Endothelial cell of umbilical vein (primary cell): ENCODE measurements around the gene DIO1. TPM values are rescaled to one million over a fixed set of nuclear protein-coding genes. Genes with fewer than 3 reads are reported as not detected.

Source experiments
- BruUV-seq: library from RNA; stranded (reverse); fragments of 400-500 nt; replicated peaks from 2 replicates; lab custom pipeline; 2021; lab: Mats Ljungman, UMichigan
- CTCF ChIA-PET: fragments of 300-600, 350-600 bp; sonication (Branson Sonifier 250); formaldehyde crosslinking; loops from one replicate; lab custom pipeline; 2021; ENCODE audit warnings: antibody characterized with exemption, inconsistent platforms; lab: Charles Lee
- POLR2A ChIA-PET: fragments of 300-600, 350-600 bp; sonication (Branson Sonifier 250); formaldehyde crosslinking; loops from one replicate; lab custom pipeline; 2021; ENCODE audit warnings: antibody characterized with exemption, inconsistent platforms; lab: Charles Lee
- DNase-seq: peaks from one replicate; pipeline ENCODE4 v3.0.0-alpha.2; 2011; ENCODE audit warnings: low read depth, low spot score
- FAIRE-seq: peaks from 2 replicates; lab custom pipeline; 2011; peaks lifted over from hg19 to GRCh38; lab: Jason Lieb, UNC
- H2AFZ ChIP-seq: 2 replicates; pipeline ENCODE4 v1.6.0; 2012; ENCODE audit warnings: low read depth, low read length, control low read depth, inconsistent platforms
- H3K27ac ChIP-seq: 2 replicates; pipeline ENCODE4 v1.5.1; 2011; ENCODE audit warnings: low read depth, mild to moderate bottlenecking, control low read depth, low read length, moderate library complexity; ENCODE audit not compliant: insufficient read depth
- H3K27me3 ChIP-seq, 2 experiments: 2 replicates each; pipeline versions ENCODE4 v1.6.0 to v1.6.1; 2011; ENCODE audit warnings: low read length in 2 of 2, mixed read lengths in 1 of 2; ENCODE audit not compliant: control insufficient read depth in 2 of 2, insufficient read depth in 2 of 2
- H3K36me3 ChIP-seq, 2 experiments: 2 replicates in 1 of 2; 3 replicates in 1 of 2; pipeline ENCODE4 v1.5.1; 2011; ENCODE audit warnings: low read length in 2 of 2, mild to moderate bottlenecking in 1 of 2, moderate library complexity in 1 of 2; ENCODE audit not compliant: control insufficient read depth in 2 of 2, insufficient read depth in 2 of 2; ENCODE audit errors: extremely low read depth in 1 of 2
- H3K4me1 ChIP-seq: 3 replicates; pipeline ENCODE4 v1.5.1; 2011; ENCODE audit warnings: mild to moderate bottlenecking, low read length; ENCODE audit not compliant: control insufficient read depth, insufficient read depth; ENCODE audit errors: extremely low read depth
- H3K4me2 ChIP-seq: 2 replicates; pipeline ENCODE4 v1.6.1; 2011; ENCODE audit warnings: low read length, control low read depth, mixed read lengths; ENCODE audit not compliant: insufficient read depth
- H3K4me3 ChIP-seq, 3 experiments: fragments of 200-600 bp in 1 of 3; sonication (generic), shearing (Covaris generic) in 1 of 3; replicated peaks in 1 of 3; 2 replicates each; pipeline ENCODE4 v1.5.1; 2011 to 2016; ENCODE audit warnings: control low read depth in 3 of 3, low read length in 3 of 3, mild to moderate bottlenecking in 2 of 3, inconsistent platforms in 1 of 3, low read depth in 1 of 3, moderate library complexity in 1 of 3; ENCODE audit not compliant: insufficient read depth in 1 of 3
- H3K79me2 ChIP-seq: 2 replicates; pipeline ENCODE4 v1.6.0; 2012; ENCODE audit warnings: low read length, inconsistent platforms; ENCODE audit not compliant: control insufficient read depth, insufficient read depth
- H3K9ac ChIP-seq: replicated peaks from 2 replicates; pipeline ENCODE3; 2011; ENCODE audit warnings: low read length, control low read depth; ENCODE audit not compliant: insufficient read depth; ENCODE audit errors: extremely low read depth
- H3K9me1 ChIP-seq: replicated peaks from 3 replicates; pipeline ENCODE4 v1.6.0; 2011; ENCODE audit warnings: mild to moderate bottlenecking, low read length; ENCODE audit not compliant: control insufficient read depth, insufficient read depth; ENCODE audit errors: extremely low read depth
- H3K9me3 ChIP-seq: replicated peaks from 2 replicates; pipeline ENCODE4 v1.5.1; 2012; ENCODE audit warnings: low read length, inconsistent platforms; ENCODE audit not compliant: control insufficient read depth, insufficient read depth
- H4K20me1 ChIP-seq: replicated peaks from 2 replicates; pipeline ENCODE3; 2011; ENCODE audit warnings: mild to moderate bottlenecking, low read length; ENCODE audit not compliant: control insufficient read depth, insufficient read depth; ENCODE audit errors: extremely low read depth
- EZH2 ChIP-seq: IDR thresholded peaks from 2 replicates; pipeline ENCODE4 v1.6.1; 2012; ENCODE audit warnings: borderline replicate concordance, low read depth, mild to moderate bottlenecking, moderate library complexity, low read length, inconsistent platforms; ENCODE audit not compliant: severe bottlenecking
- FOS ChIP-seq: IDR thresholded peaks from 2 replicates; pipeline ENCODE4 v1.6.1; 2011; ENCODE audit warnings: mild to moderate bottlenecking, low read length, moderate library complexity, borderline replicate concordance; ENCODE audit not compliant: insufficient read depth
- GATA2 ChIP-seq: IDR thresholded peaks from 2 replicates; pipeline ENCODE4 v1.7.0; 2011; ENCODE audit warnings: low read depth, mild to moderate bottlenecking, moderate library complexity, mixed read lengths, low read length; ENCODE audit not compliant: insufficient read length, insufficient read depth
- MYC ChIP-seq: IDR thresholded peaks from one replicate; pipeline ENCODE4 v1.6.1; 2011; ENCODE audit warnings: mild to moderate bottlenecking, low read depth, low read length
- POLR2A ChIP-seq: IDR thresholded peaks from 2 replicates; pipeline ENCODE4 v1.6.1; 2012; ENCODE audit warnings: low read depth, mild to moderate bottlenecking, control low read depth, low read length
- POLR2AphosphoS5 ChIP-seq: IDR thresholded peaks from 2 replicates; pipeline ENCODE4 v1.6.1; 2012; ENCODE audit warnings: low read depth, mild to moderate bottlenecking, control low read depth, low read length, moderate library complexity; ENCODE audit not compliant: insufficient read depth
- dilution Hi-C: fragments of 300-500 bp; cut with MboI; formaldehyde crosslinking; loops from one replicate; pipeline ENCODE4 v1.15.0; 2019; ENCODE audit warnings: low sequenced_read_pairs; ENCODE audit not compliant: extremely low pct_ligation_motif_present
- intact Hi-C: fragments of 100-400 bp; cut with micrococcal nuclease; formaldehyde crosslinking; loops from one replicate; pipeline ENCODE4 v1.10.0; 2022
- polyA plus RNA-seq, 4 experiments: library from polyadenylated mRNA; depleted of rRNA in 3 of 4; stranded (reverse) in 3 of 4; unstranded in 1 of 4; fragments of >200 nt; gene quantifications; 2 replicates each; pipeline versions ENCODE4 v1.2.1 to v1.2.3, GENCODE V29; 2011 to 2012; ENCODE audit warnings: missing spikeins in 1 of 4
- total RNA-seq: library from RNA; stranded (reverse); gene quantifications from 2 replicates; pipeline ENCODE4 v1.2.3, GENCODE V29; 2021
- TF ChIP-seq, protein P1 (sequence below), 2 donors: IDR thresholded peaks; 1 replicate in 1 of 2; 2 replicates in 1 of 2; pipeline ENCODE4 v1.5.1; 2011; ENCODE audit warnings: low read length in 2 of 2, mild to moderate bottlenecking in 2 of 2, moderate library complexity in 2 of 2, control low read depth in 1 of 2, inconsistent platforms in 1 of 2, low read depth in 1 of 2; ENCODE audit not compliant: insufficient read depth in 1 of 2; ENCODE audit errors: extremely low read depth in 1 of 2
- TF ChIP-seq, protein P2 (sequence below): IDR thresholded peaks from 2 replicates; pipeline ENCODE4 v1.6.1; 2011; ENCODE audit not compliant: insufficient read depth, insufficient read length

Gene DIO1
- total and polyA plus RNA-seq, 2 donors (not counting 3 experiments of a cell fraction or from before 2014, with no cell fraction given): not detected

DNA sequence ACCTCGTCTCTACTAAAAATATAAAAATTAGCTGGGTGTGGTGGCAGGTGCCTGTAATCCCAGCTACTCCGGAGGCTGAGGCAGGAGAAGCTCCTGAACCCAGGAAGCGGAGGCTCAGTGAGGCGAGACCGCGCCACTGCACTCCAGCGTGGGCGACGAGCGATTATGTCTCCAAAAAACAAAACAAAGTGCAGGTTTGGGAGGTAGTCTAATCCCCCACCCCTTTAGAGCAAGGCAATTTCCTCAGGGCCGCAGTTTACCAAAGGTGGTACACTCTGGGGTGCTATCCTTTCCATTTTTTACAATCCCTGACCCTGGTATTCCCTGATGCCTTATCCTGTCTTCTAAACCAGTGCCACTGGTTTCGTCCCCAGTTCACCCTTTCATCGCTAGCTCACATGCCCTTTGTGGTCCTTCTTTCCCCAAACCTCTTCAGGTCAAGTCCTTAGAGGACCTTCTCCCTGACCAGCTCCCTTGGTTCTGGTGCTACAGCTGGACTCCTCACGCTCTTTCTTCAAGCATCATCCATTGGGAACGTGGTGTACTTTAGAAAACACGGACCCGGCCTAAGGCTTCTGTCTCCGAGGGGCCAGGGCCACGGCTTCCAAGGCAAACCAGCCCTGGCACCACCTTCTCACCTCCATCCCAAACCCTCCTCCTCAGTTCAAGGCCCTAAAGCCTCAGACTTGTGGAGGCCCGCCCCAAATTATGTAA, 50.6 kb downstream of the DIO1 start:
- POLR2A ChIA-PET: interaction anchor here (0.5 kb wide), 1 partner anchor 462 kb away, joined by 3 read pairs; no protein-coding TSS in a partner anchor
- intact Hi-C loops (loop anchor here (1.0 to 2.0 kb wide), 2 partner anchors 55 to 544 kb away; partner anchors contain the start of gene YIPF1), dilution Hi-C loops (no loop called here)
- Histone ChIP-seq H3K9me3 (no peaks in the 10 kb centered on the region), H3K36me3 (no peaks in the 10 kb centered on the region), H2AFZ (peak overlapping the region; percentile 100), H3K4me1 (peaks cover 20% of the 10 kb centered on the region), H4K20me1 (no peaks in the 10 kb centered on the region), H3K79me2 (peaks cover 33% of the 10 kb centered on the region), H3K9me1 (no peaks in the 10 kb centered on the region), H3K27ac (peak overlapping the region; percentile 43), H3K4me3 (peak overlapping the region; percentile 88 to 95 (median 91)), H3K27me3 (no peaks in the 10 kb centered on the region), H3K4me2 (peak overlapping the region; percentile 96), H3K9ac (peak overlapping the region; percentile 75)
- TF ChIP-seq POLR2A (no peak), FOS (no peak), POLR2AphosphoS5 (no peak), GATA2 (no peak), EZH2 (no peak), MYC (no peak)
- TF ChIP-seq, protein P1, sequence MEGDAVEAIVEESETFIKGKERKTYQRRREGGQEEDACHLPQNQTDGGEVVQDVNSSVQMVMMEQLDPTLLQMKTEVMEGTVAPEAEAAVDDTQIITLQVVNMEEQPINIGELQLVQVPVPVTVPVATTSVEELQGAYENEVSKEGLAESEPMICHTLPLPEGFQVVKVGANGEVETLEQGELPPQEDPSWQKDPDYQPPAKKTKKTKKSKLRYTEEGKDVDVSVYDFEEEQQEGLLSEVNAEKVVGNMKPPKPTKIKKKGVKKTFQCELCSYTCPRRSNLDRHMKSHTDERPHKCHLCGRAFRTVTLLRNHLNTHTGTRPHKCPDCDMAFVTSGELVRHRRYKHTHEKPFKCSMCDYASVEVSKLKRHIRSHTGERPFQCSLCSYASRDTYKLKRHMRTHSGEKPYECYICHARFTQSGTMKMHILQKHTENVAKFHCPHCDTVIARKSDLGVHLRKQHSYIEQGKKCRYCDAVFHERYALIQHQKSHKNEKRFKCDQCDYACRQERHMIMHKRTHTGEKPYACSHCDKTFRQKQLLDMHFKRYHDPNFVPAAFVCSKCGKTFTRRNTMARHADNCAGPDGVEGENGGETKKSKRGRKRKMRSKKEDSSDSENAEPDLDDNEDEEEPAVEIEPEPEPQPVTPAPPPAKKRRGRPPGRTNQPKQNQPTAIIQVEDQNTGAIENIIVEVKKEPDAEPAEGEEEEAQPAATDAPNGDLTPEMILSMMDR (IDR thresholded peaks at IDR 0.05; ENCODE audit: extremely low read depth in 1 of 2, insufficient read depth in 1 of 2, low read depth in 1 of 2, low read length in 2 of 2): no peak
- TF ChIP-seq, protein P2, sequence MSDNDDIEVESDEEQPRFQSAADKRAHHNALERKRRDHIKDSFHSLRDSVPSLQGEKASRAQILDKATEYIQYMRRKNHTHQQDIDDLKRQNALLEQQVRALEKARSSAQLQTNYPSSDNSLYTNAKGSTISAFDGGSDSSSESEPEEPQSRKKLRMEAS: no peak
- DNase-seq (no peak), FAIRE-seq (no peak)
- CTCF ChIA-PET: interaction anchor here (1.0 to 2.2 kb wide), 9 partner anchors 9 to 229 kb away, joined by 3 to 22 read pairs (median 8); partner anchors contain the start of gene YIPF1
- TSS peak; percentile 17 for BruUV-seq
